ENCODE data around the gene FAM9C. TPM values are rescaled to one million over a fixed set of nuclear protein-coding genes. Genes with fewer than 3 reads are reported as not detected.

Gene FAM9C
- total and polyA plus RNA-seq, 2 of the 4 experiments (the other 2 are of a cell fraction) = not detected

- Histone ChIP-seq H2AK9ac (replicated peaks; ENCODE audit: low read depth, low read length, poor library complexity) (no peak overlapping the region), H3K9me3 (ENCODE audit: control insufficient read depth, insufficient read depth, low read length) (peaks cover 6% of the 10 kb centered on the region; the same call in 1 of the 2 replicates), H2BK20ac (ENCODE audit: low read depth, low read length) (no peak overlapping the region), H2BK5ac (ENCODE audit: low read depth, low read length, poor library complexity, severe bottlenecking) (no peak overlapping the region), H3K9ac (ENCODE audit: low read depth, low read length) (no peak overlapping the region), H4K20me1 (ENCODE audit: insufficient read depth, low read length) (no peaks in the 10 kb centered on the region), H2AK5ac (ENCODE audit: low read depth, low read length) (no peak overlapping the region), H3K27me3 (ENCODE audit: control insufficient read depth, insufficient read depth, low read length) (no peaks in the 10 kb centered on the region), H2AFZ (replicated peaks; ENCODE audit: low read length, poor library complexity) (no peak overlapping the region), H3K36me3 (ENCODE audit: control insufficient read depth, insufficient read depth, low read length) (no peaks in the 10 kb centered on the region), H3K4me1 (ENCODE audit: control insufficient read depth, insufficient read depth, low read length) (no peaks in the 10 kb centered on the region), H3K4ac (ENCODE audit: low read depth, low read length) (no peak overlapping the region), H3K4me2 (ENCODE audit: low read depth, low read length) (no peak overlapping the region), H3K9me1 (ENCODE audit: insufficient read depth, low read length) (no peaks in the 10 kb centered on the region), H3K79me1 (ENCODE audit: low read depth in 1 of 2, low read length in 2 of 2) (no peaks in the 10 kb centered on the region), H4K5ac (ENCODE audit: low read depth, low read length) (no peak overlapping the region), H2BK15ac (ENCODE audit: low read depth, low read length) (no peak overlapping the region), H4K8ac (ENCODE audit: low read depth in 2 of 2, low read length in 2 of 2) (no peak overlapping the region), H3K27ac (ENCODE audit: insufficient read depth, low read length) (no peak overlapping the region), H3K56ac (ENCODE audit: extremely low read depth, insufficient read depth, low read length) (no peak overlapping the region), H3K23ac (ENCODE audit: low read depth, low read length) (no peak overlapping the region), H4K91ac (ENCODE audit: insufficient read depth, low read depth, low read length) (no peak overlapping the region), H3K4me3 (ENCODE audit: insufficient read depth, low read depth, low read length) (no peak overlapping the region), H3K18ac (ENCODE audit: low read depth, low read length) (no peak overlapping the region), H2BK120ac (ENCODE audit: low read depth, low read length) (no peak overlapping the region), H3K14ac (replicated peaks; ENCODE audit: low read depth, low read length) (no peak overlapping the region)
- WGBS, 2 experiments (ENCODE audit: extremely low coverage in 2 of 2, insufficient read length in 1 of 2) = no CpG with 5 or more reads among the region's 3 CpGs
- no TSS peak for BruUV-seq (replicated peaks)
- ATAC-seq (ENCODE audit: low read depth) (no peak), DNase-seq (peak; percentile 56)
- POLR2A ChIA-PET (ENCODE audit: unreplicated experiment) = no interaction called here
- dilution Hi-C loops (cut with HindIII; ENCODE audit: low sequenced_read_pairs, unreplicated experiment) = no loop called here
- CTCF ChIA-PET = no interaction called here
- in situ Hi-C loops (cut with MboI; ENCODE audit: low sequenced_read_pairs) = no loop called here
- TF ChIP-seq SMC3 (IDR thresholded peaks at IDR 0.05; ENCODE audit: low read depth, low read length) (no peak), RAD21 (IDR thresholded peaks at IDR 0.05; ENCODE audit: low read length) (no peak), MAFK (IDR thresholded peaks at IDR 0.05; ENCODE audit: low read depth, low read length) (no peak), CHD1 (IDR thresholded peaks at IDR 0.05; ENCODE audit: low read depth, low read length) (no peak), NFE2L2 (IDR thresholded peaks at IDR 0.05; ENCODE audit: low read depth, low read length) (no peak), RFX5 (IDR thresholded peaks at IDR 0.05; ENCODE audit: low read depth, low read length) (no peak), CEBPB (IDR thresholded peaks at IDR 0.05; ENCODE audit: low read depth, low read length) (no peak), RCOR1 (IDR thresholded peaks at IDR 0.05; ENCODE audit: insufficient replicate concordance, low read length) (no peak), USF2 (IDR thresholded peaks at IDR 0.05; ENCODE audit: low read depth, low read length) (no peak), BHLHE40 (IDR thresholded peaks at IDR 0.05; ENCODE audit: low read depth, low read length) (no peak), MAZ (IDR thresholded peaks at IDR 0.05; ENCODE audit: borderline replicate concordance, low read depth, low read length) (no peak), FOS (IDR thresholded peaks at IDR 0.05; ENCODE audit: low read depth, low read length) (no peak), MXI1 (IDR thresholded peaks at IDR 0.05; ENCODE audit: borderline replicate concordance, low read depth, low read length) (no peak), POLR2A (IDR thresholded peaks at IDR 0.05; ENCODE audit: low read depth, low read length) (no peak)
- TF ChIP-seq, protein P1, sequence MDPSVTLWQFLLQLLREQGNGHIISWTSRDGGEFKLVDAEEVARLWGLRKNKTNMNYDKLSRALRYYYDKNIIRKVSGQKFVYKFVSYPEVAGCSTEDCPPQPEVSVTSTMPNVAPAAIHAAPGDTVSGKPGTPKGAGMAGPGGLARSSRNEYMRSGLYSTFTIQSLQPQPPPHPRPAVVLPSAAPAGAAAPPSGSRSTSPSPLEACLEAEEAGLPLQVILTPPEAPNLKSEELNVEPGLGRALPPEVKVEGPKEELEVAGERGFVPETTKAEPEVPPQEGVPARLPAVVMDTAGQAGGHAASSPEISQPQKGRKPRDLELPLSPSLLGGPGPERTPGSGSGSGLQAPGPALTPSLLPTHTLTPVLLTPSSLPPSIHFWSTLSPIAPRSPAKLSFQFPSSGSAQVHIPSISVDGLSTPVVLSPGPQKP (IDR thresholded peaks at IDR 0.05; ENCODE audit: borderline replicate concordance, low read depth, low read length) = no peak
- TF ChIP-seq, protein P2, sequence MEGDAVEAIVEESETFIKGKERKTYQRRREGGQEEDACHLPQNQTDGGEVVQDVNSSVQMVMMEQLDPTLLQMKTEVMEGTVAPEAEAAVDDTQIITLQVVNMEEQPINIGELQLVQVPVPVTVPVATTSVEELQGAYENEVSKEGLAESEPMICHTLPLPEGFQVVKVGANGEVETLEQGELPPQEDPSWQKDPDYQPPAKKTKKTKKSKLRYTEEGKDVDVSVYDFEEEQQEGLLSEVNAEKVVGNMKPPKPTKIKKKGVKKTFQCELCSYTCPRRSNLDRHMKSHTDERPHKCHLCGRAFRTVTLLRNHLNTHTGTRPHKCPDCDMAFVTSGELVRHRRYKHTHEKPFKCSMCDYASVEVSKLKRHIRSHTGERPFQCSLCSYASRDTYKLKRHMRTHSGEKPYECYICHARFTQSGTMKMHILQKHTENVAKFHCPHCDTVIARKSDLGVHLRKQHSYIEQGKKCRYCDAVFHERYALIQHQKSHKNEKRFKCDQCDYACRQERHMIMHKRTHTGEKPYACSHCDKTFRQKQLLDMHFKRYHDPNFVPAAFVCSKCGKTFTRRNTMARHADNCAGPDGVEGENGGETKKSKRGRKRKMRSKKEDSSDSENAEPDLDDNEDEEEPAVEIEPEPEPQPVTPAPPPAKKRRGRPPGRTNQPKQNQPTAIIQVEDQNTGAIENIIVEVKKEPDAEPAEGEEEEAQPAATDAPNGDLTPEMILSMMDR (conservative IDR thresholded peaks at IDR 0.05; ENCODE audit: low read depth, low read length) = no peak
- intact Hi-C loops (cut with micrococcal nuclease) = loop anchor here (10.0 kb wide), 1 partner anchor 95 kb away; the partner anchor contains the start of gene TMSB4X
Measured at GRCh38 chrX:13069771-13070416, 25.5 kb upstream of the FAM9C start.
